Tibial nerve (tissue), 4 donors: ENCODE measurements around the gene CHEK2.
"Not testable (repeated sequence)": the region's sequence is repeated elsewhere in the genome, so short reads cannot be mapped to it uniquely, and the experiment has no call there.

Experiments used
- CTCF ChIP-seq, 5 experiments: fragments of 200-600 bp in 3 of 5; fragments of 450-650 bp in 2 of 5; sonication (generic) in 3 of 5; IDR thresholded peaks; one replicate each; pipeline ENCODE4 v1.5.1; 2016 to 2019; ENCODE audit warnings: antibody characterized with exemption in 5 of 5, mild to moderate bottlenecking in 3 of 5, moderate library complexity in 2 of 5
- EP300 ChIP-seq, 2 donors: sonication (generic); formaldehyde crosslinking; IDR thresholded peaks; one replicate each; pipeline ENCODE4 v1.6.1; 2017; ENCODE audit warnings: antibody characterized with exemption in 2 of 2, mild to moderate bottlenecking in 1 of 2
- POLR2A ChIP-seq, 2 donors: fragments of 450-650 bp; IDR thresholded peaks; one replicate each; pipeline ENCODE4 v1.6.1; 2017; ENCODE audit warnings: antibody characterized with exemption in 2 of 2, mild to moderate bottlenecking in 2 of 2, moderate library complexity in 2 of 2

GRCh38 chr22:28754512-28754911, 12.9 kb upstream of the CHEK2 start:
- TF ChIP-seq CTCF, POLR2A, EP300 (IDR thresholded peaks at IDR 0.05): not testable (repeated sequence)
